RWPE1 (cell line): Measurements from ENCODE around the gene NBPF14.
A peak's percentile ranks its signal among the peaks of the same experiment; 100 is the strongest.
"Not testable (repeated sequence)": the region's sequence is repeated elsewhere in the genome, so short reads cannot be mapped to it uniquely, and the experiment has no call there.

Source experiments
- CTCF ChIA-PET: fragments of 350-600 bp; sonication (Branson Sonifier 250); formaldehyde crosslinking; extraction: SDS; loops from one replicate; lab custom pipeline; 2021; lab: Yijun Ruan, JAX
- POLR2A ChIA-PET: fragments of 400-600 bp; formaldehyde crosslinking; extraction: SDS; loops from one replicate; lab custom pipeline; 2020; ENCODE audit warnings: antibody characterized with exemption; ENCODE audit not compliant: low non-redundant PET; lab: Yijun Ruan, JAX
- DNase-seq: peaks from one replicate; pipeline ENCODE4 v3.0.0; 2012; ENCODE audit warnings: low spot score
- H3K27ac ChIP-seq: fragments of 450-650 bp; 2 replicates; pipeline ENCODE4 v1.5.1; 2017

The NBPF14 gene

DNA sequence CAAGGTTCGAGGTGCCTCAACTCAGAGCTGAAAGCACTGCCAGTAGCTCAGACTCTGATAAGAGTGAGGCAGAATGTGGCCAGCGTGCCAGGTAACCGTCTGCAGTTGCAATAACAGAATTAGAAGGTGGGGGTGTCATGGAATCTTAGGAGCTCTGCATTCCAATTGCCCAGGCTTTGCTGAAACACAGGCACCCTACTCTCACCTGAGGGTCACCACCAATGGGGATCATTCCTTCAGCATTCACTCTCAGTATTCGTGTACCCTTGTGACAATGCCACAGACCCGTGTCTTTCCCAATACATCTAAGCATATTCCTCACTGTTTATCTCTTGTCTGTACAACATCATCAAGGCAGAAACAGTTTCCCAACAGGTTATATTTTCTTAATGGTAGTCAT is at the start of gene NBPF14:
TSS of gene NBPF14 (minus strand) at position 101 of the 400 bp plus-strand sequence. CDS start 294 bp downstream, outside the sequence.
- DNase-seq, H3K27ac ChIP-seq, CTCF ChIA-PET, POLR2A ChIA-PET: not testable (repeated sequence)

DNA sequence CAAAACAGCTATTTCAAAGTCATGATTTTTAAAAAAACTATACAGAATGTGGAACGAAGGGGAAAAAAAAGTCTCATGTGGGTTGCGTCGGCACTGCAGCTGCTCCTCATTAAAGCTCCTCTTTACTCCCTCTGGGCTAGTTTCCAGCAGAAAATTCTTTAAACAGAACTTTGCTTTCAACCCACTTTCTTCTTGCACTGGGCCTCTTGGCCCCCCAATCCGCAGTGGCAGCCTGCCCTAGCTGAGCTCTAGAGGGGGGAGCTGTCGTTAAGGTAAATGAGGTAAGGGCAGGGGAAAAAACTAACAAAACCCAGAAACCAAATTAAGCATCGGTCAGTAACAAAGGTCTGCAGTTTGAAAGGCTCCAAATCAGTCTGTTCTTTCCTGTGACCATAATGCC is 29.6 kb upstream of the NBPF14 start:
- DNase-seq, CTCF ChIA-PET, POLR2A ChIA-PET, H3K27ac ChIP-seq: not testable (repeated sequence)

GRCh38 chr1:148618216-148618615 is 22.4 kb upstream of the NBPF14 start:
- CTCF ChIA-PET, POLR2A ChIA-PET, H3K27ac ChIP-seq, DNase-seq: not testable (repeated sequence)

- DNase-seq, POLR2A ChIA-PET, CTCF ChIA-PET, H3K27ac ChIP-seq: not testable (repeated sequence)
Measured at GRCh38 chr1:148605266-148605665, 9.5 kb upstream of the NBPF14 start.

DNA sequence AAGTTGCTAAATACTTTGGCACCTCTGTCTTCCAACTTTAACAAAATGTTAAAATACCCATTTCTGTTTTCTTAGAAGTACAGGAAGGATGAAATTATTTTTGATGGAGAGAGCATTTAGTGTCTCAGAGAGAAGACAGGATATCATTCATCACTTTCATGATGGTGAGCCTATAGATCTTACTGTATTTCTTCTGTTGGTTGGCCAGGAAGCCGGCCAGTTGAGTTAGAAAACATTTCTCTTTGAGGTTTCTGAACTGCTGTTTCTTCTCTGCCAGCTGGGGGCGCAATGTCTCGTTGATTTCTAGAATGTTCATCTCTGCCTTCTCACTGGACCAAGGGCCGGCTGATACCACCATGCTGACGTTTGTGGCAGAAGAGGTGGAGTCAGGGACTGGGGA is 451 bp downstream of the NBPF14 start:
- H3K27ac ChIP-seq, POLR2A ChIA-PET, CTCF ChIA-PET, DNase-seq: not testable (repeated sequence)

DNA sequence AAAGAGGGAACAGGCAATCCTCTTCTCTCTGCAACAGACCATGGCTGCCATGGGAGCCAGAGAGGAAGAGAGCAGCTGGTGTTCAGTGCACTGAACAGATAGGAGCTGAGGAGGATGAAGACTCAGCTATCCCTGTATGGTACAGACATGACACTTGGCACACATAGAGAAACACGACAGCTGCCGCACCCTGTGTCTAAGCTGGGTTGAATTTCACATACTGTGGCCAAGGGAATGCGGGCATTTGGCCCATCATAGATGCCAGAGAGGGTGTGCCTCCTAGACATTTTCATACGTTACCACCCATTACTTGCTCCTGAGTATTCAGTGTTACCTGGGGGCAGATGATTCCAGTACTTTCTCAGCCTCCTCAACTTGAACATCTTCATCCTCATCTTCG is 4.7 kb downstream of the NBPF14 start:
- POLR2A ChIA-PET, CTCF ChIA-PET, DNase-seq, H3K27ac ChIP-seq: not testable (repeated sequence)

- CTCF ChIA-PET, H3K27ac ChIP-seq, POLR2A ChIA-PET, DNase-seq: not testable (repeated sequence)
Measured at GRCh38 chr1:148532158-148532557, 63.7 kb downstream of the NBPF14 start.

DNA sequence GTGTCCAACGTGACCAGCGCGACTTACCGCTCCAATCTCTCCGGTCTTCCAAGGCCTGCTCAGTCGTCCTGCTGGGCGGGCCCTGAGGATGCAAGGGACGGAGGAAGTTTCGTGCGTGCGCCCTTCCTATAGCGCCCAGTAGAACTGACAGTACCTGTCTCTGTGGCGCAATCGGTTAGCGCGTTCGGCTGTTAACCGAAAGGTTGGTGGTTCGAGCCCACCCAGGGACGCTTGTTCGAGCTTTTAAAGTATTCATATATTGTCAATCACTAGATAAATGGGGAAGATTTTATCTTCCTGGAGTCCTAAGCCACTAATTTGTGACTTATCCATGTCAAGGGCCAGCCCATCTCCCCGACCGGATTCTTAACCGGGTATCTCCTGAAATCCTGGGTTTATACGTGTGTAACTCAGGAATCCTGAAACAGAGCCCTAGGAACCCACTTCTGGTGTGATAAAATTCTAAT is 66.7 kb downstream of the NBPF14 start:
- DNase-seq, CTCF ChIA-PET, POLR2A ChIA-PET: not testable (repeated sequence)
- H3K27ac ChIP-seq = peak overlapping the region; percentile 59

DNA sequence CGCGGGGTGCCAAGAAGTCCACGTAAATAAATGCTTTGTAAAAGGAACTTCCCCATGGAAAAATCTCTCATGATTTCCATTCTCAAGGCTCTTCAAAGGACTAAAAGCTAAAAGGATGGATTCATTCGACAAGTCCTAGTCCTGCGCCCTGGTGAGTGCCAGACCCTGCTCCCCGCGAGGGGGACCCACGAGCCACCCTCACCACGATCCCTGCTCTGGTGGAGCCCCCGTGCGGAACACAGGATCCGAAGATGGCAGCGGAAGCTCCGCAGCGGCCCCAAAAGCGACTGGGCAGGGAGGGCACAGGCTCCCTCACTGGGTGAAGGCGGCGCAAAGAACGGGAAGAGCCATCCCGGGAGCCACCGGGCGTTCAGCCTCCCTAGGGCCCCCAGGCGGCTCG is 67.2 kb downstream of the NBPF14 start:
- POLR2A ChIA-PET, CTCF ChIA-PET, DNase-seq: not testable (repeated sequence)
- peak overlapping the region; percentile 59 for H3K27ac ChIP-seq

- DNase-seq, CTCF ChIA-PET, POLR2A ChIA-PET, H3K27ac ChIP-seq: not testable (repeated sequence)
Measured at GRCh38 chr1:148526587-148526986, 69.2 kb downstream of the NBPF14 start.

DNA sequence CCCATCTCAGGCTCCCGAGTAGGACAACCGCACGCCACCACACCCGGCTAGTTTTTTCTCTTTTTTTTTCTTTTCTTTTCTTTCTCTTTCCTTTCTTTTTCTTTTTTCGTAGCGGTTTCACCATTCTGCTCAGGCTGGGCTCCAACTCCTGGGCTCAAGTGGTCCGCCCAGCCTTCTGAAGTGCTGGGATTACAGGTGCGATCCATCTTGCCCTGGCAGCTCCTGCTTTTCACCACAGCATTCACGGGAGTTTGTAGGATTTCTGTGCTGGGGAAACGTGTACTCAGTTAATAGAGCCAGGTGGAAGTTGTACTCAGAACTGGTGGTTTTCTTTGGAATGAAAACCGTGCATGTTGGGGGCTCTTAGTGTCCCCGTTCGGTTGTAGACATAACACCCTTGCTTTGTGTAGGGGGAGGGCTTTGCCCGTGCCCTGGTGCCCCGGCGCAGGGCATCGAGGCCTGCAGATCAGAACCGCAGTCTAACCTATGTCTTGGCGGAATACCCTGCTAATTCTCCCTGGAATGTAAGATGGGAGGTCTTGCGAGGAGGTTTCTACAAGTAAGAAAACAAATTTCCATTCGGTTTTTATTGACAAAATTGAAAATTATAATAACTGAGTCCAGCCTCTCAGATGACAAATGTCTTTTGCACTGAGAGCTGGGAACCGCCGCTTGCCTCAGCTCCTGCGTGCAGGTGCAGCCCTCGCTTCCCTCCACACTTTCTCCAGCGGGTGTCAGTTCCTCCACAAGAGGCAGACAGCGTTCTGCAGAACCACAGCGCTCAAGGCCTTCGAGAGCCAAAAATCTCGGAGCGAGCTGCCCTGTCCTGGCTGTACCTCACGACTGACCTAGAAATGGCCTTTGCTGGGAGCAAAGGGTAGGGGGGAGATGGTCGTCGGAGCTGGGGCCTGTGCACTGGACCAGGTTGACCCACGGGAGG is 72.3 kb downstream of the NBPF14 start:
- DNase-seq, CTCF ChIA-PET, POLR2A ChIA-PET: not testable (repeated sequence)
- H3K27ac ChIP-seq = peak overlapping the region; percentile 80

DNA sequence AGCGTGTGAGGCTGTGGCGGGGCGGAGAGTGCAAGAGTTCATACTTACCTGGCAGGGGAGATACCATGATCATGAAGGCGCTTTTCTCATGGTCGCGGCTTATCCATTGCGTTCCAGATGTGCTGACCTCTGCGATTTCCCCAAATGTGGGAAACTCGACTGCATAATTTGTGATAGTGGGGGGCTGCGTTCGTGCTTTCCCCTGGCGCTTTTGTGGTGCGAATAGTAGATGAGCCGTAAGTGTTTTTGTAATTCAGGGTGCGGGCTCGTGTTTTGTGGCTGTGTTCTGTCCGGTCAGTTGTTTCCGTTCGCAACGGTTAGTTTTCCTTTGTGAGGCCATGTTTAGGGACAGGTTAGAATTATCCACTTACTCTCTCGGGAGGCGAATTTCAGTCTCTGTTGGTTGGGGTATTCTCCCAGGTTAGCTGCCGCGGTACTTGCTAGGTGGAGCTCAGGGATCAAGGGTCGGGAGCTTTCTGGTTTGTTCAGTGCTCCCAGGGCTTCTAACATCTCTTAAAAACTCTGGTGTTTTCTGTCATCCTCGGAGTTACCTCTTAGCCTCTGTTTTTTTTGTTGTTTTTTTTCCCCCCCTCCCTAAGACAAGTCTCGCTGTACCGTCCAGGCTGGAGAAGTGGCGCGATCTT is 73.1 kb downstream of the NBPF14 start:
- peak overlapping the region; percentile 80 for H3K27ac ChIP-seq
- POLR2A ChIA-PET, DNase-seq, CTCF ChIA-PET: not testable (repeated sequence)

- DNase-seq, CTCF ChIA-PET, POLR2A ChIA-PET: not testable (repeated sequence)
- H3K27ac ChIP-seq = peak overlapping the region; percentile 80
Measured at GRCh38 chr1:148522072-148522471, 73.7 kb downstream of the NBPF14 start.

DNA sequence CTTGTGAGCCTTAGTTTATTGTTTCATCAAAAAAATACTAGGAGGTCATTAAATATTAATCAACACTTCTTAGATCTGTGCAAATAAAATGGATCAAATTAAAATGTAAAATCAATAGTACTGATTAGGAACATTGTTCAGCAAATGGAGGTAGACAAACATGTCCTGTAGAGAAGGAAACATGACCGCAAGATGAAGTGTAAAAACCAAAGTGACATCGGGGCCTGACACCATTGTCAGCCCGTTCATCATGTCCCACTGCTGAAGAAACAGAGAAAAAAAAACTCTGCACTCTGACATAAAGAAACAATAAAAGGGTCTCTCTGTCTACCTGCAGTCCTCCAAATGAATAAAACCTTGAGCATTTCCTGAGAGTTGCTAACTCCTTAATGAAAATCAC is 81.5 kb downstream of the NBPF14 start:
- H3K27ac ChIP-seq, CTCF ChIA-PET, POLR2A ChIA-PET, DNase-seq: not testable (repeated sequence)

- CTCF ChIA-PET, H3K27ac ChIP-seq, DNase-seq, POLR2A ChIA-PET: not testable (repeated sequence)
Measured at GRCh38 chr1:148512571-148513184, 83.1 kb downstream of the NBPF14 start.

DNA sequence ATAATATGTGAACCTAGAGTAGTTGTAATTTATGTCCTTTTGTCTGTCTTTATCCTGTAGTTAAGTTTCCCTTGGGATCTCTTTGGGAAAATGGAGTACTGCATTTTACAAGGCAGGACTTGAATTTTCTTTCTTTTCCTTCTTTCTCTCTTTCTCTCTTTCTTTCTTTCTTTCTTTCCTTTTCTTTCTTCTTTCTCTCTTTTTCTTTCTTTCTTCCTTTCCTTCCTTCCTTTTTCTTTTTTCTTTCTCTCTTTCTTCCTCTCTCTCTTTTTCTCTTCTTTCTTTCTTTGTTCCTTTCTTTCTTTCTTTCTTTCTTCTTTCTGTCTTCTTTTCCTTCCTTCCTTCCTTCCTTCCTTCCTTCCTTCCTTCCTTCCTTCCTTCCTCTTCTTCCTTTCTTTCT is 101.9 kb downstream of the NBPF14 start:
- DNase-seq, CTCF ChIA-PET, POLR2A ChIA-PET: not testable (repeated sequence)

GRCh38 chr1:148483029-148483428 is 112.8 kb downstream of the NBPF14 start, which contains the start of gene PPIAL4G:
Gene PPIAL4G (minus strand): TSS chr1:148483302. CDS start chr1:148483252, 50 bp downstream.
- DNase-seq, H3K27ac ChIP-seq, POLR2A ChIA-PET, CTCF ChIA-PET: not testable (repeated sequence)

More for the DNA sequence above, 101.9 kb downstream of the NBPF14 start:
- not testable (repeated sequence) for H3K27ac ChIP-seq
